Epidermal melanocyte (primary cell): Measurements from ENCODE around the gene NUDCD3.

ENCODE experiments used
- DNase-seq: peaks from one replicate; pipeline ENCODE4 v3.0.0; 2011; ENCODE audit warnings: low spot score; ENCODE audit not compliant: insufficient read length

The NUDCD3 gene

DNA sequence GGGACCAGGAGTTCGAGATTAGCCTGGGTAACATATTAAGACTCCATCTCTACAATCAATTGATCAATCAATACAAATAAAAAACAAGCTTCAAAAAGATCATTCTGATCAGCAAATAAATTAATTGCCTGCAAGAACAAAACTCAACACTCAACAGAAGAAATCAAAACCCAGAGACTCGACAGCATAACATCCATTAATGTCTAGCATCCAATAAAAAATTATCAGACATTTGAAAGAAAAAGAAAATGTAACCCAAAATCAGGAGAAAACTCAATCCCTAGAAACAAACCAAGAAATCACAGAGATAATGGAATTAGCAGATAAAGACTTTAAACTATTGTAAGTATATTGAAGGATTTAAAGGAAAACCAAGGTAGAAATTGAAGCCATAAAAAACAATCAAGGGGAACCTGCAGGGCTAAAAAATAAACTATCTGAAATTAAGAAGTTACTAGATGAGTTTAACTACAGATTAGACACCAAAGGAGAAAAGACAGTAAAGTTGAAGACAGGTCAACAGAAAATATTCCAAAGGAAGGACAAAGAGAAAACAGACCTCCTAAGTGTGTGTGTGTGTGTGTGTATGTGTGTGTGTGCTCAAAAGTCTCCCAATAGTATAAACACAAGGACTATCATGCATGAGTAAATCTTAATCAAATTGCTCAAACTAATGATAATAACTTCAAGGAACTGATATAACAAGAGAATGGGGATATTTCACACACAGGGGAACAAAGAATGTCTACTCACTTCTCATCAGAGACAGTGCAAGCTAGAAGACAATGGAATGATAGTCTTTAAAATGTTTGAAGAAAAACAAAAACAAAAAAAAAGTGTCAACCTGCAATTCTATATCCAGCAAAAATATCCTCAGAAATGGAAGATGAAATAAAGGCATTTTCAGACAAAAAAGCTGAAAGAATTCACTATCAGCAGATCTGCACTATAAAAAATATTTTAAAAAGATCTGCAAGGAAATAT, 7.7 kb downstream of the NUDCD3 start:
- DNase-seq = no peak

DNA sequence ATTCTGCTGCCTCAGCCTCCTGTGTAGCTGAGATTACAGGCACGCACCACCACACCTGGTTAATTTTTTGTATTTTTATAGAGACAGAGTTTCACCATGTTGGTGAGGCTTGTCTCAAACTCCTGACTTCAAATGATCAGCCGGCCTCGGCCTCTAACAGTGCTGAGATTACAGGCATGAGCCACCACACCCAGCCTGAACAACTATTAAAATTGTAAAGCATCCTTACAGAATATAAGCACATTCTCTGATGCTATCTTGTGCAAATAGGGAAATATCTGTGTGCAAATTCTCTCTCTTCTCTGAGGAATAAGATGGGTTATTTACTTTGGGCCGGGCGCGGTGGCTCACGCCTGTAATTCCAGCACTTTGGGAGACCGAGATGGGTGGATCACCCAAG, 12.5 kb downstream of the NUDCD3 start:
- no peak for DNase-seq

DNA sequence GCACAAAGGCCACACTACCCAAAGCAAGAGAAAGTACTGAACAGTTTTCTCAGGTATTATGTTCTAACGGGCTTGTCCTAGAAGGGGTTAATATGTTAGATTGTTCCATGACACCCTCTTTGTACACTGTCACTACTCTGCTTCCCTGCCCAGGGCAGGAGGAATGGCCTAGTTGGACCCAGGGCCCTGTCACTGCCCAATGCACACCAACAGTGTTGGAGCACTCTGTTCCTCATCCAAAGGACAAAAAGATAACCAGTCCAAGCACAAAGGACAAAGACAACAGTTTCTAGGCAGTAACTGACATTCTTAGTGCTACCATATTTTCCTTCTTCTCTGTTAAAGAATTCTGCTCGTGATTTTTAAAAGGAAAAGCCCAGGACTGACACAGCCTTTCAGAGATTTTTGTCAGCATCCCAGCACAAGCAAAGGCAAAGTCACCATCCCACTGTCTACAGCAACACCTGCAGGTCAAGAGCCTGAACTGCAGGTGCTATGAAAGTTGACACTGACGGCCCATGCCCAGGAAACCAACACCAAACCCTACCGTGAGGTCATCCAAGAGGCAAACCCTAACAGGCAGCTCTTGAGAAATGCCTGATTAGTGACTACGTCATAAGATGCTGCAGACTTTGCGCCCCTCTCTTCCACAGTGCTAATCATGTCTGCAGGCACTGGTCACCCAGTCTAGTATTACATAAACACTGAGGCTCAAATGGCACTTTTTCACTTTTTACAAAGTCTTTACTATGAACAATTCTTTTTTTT, 13.2 kb downstream of the NUDCD3 start:
- peak; percentile 49 for DNase-seq

DNA sequence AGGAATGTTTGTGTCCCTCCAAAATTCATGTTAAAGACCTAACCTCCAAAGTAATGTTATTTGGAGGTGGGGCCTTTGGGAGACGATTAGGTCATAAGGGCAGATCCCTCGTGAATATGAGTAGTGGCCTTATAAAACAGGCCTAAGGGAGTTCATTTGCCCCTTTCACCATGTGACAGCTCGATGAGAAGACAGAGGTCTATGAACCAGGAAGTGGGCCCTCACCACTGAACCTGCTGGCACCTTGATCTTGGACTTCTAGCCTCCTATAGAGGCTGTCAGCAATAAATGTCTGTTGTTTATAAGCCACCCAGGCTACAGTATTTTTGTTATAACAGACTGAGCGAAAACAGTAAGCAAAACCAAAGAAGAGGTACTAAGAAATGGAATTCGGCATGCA, 14.1 kb downstream of the NUDCD3 start:
- DNase-seq = no peak

DNA sequence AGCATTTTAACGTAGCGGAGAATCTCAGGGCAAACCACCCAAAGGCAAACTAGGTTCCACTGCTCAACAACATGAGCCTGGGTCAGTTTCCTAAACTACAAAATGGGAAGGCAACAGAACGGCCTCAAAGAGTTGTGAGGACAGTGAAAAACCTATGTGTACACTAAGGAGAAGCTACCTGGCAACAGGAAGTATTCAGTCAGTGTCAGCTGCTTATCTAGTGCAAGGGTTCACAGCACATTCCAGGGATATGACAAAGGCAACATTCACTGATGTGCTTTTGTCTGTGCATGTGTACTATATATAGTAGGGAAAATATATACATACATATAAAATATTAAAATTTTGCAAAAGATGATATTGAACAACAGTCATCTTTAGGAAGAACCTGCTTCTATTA, 17.2 kb downstream of the NUDCD3 start:
- DNase-seq = no peak

DNA sequence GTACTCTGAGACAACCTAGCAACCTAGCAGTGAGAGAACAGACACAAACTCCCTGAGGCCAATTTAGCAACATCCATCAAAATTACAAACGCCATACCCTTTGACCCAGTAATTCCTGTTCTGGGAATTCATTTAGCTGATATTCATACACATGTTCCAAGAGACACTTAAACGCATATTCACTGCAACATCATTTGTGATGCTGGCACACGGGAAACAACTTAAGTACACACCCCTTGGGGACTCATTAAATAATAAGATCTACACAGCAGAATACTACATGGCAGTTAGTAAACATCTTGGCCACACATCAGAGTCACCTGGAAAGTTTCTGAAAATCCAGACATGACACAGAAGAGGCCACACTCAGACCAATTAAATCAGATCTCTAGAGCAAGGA, 17.6 kb downstream of the NUDCD3 start:
- DNase-seq = no peak

DNA sequence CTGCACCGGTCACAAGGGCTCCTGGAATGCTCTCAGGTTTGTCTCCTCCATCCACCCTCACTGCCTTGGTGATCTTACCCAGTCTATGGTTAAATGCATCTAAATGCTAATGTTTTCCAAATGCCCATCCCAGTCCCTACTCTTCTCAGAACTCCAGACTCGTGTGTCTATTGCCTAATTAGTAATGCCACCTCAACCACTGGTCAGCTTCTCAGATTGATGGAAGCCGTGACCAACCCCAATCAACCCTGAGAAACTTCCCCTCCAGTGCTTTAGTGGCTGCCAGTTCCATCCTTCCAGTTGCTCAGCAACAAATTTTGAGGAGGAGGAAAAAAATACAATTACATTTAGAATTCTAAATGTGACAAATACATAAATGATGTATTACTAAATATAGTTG, 18.6 kb downstream of the NUDCD3 start:
- DNase-seq = no peak

DNA sequence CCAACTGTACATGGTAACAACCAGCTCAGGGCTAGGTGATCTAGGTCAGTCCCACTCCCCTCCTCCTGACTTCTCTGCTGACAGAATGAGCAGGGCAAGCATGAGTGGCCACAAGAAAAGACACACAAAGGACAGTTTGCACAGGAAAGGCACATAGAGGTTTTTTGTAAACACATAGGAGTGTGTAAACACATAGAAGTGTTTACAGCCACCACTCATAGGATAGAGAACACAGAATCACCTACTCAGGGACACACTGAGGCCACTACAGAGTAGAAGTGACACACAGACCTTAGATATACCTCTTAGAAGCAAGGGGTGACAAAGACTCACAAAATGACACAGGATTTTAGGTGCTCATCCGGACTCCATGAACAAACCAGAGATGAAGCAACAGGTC, 19.0 kb downstream of the NUDCD3 start:
- no peak for DNase-seq

DNA sequence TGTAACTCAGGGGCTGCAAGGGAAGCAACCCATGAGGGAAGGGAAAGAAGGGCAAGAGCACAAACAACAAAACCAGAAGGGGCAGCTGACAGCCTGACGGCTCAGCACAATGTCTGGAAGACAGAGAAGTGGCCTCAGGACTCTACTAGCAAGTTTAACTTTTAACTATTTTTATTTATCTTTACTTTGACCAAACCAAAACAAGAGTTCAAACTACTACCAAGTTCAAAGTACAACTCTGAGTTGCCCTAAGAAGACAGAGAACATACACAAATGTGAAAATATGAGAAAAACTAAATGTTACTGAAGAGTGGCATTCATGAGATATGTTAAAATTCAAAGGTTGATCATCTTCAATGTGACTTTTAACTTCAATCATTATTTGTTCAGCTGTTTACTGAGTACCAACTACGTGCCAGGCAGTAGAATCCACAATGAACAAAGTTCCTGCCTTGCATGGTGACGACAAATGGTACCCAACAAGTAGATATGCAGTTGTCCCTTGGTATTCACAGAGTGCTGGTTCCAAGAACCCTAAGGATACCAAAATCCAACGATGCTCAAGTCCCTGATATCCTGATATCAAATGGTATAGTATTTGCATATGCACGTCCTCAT, 19.7 kb downstream of the NUDCD3 start:
- DNase-seq = no peak

DNA sequence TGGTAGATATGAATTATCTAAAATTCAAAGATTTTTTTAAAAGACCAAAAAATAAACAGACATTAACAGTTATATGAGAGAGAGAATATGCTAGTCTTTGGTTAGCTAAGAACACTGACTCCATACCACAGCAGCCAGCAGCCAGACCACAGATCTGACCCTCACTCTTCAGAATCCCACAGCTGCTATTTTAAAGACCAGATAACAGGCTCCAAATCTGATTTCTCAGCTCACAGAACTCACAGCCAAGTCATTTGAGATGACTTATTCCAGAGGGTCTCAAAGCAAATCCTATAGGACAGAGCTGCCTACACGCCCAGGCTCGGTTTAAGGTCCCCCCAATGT, 20.4 kb downstream of the NUDCD3 start:
- no peak for DNase-seq

DNA sequence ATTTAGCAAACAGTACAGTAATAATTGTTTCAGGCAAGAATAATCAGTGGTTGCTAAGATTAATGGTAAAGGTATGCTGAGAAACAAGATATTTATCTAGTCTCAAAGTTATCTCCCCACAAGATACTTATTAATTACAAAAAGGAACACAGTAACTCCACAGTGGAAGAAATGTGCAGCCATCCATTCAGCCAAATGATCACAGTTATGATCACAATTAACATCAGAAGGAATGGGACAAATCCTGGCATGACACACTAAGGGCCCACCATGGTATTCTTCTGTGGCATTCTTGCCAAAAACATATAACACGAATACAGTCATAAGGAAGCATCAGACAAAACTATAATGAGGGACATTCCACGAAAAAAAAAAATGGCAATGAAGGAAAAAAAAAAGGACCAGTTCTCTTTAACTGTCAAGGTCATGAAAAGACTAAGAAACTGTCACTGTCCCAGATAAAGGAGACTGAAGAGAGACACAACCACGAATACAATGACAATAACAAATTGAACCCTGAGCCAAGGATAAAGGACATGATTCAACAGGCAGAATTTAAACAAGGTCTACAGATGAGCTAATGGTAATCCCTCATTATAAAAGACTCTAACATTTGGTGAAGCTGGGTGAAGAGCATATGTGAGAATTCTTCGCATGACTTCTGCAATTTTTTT, 20.9 kb downstream of the NUDCD3 start:
- no peak for DNase-seq

DNA sequence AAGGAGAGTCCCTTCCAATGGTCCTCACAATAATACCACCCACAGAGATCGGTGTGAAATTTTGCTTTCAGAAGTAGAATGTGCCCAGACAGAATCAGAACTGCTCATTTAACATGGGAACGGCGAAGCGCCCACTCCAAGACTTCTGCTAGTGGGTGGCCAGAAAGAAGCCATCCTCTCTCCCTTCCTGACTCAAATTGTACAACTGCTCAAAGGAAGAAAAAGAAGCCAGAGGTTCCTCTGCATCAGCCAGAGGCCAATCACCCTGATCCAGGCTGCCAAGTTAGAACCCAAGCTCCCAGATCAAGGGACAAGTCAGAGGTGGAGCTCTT, 23.3 kb downstream of the NUDCD3 start:
- no peak for DNase-seq

DNA sequence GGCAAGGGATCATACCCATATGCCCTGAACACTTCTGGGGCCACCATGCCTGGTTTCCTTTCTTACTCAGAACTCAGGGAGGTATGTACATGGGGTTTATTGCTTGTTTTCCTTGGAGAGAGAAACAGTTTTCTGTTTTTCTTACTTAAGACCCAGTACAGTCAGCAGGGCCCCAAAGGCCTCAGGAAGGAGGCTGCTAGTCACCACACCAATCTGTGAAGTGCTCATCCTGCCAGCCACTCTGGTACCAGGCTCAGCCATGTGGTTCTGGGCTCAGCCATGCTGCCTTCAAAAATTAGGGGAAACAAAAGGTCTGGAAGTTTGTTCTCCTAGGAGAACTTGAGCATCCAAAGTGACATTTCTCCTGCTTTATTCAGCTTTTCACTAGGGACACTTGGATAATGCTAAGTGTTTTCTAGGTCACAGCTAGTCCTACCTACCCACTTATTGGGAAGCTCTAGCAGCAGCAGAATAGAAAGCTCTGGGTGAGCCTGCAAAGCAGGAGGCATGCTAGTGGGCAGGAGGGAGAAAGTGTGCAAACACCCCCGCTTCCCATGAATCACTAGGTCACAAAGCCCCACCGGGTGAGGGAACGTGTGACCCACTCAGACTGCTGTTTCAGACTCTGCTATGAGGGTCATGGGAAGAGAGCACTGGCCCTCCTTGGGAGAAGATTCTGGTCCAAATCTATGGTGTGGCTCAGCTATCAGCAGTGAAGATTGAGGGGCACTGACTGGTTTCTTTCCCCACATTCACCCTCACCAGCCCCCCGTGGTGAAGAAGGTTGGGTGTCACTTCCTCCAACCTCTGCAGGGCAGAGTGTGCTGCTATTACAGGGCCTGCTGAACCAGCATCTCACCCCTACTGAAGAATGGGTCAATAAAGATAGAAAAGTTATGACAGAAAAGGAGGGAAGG, 23.9 kb downstream of the NUDCD3 start:
- DNase-seq = no peak

DNA sequence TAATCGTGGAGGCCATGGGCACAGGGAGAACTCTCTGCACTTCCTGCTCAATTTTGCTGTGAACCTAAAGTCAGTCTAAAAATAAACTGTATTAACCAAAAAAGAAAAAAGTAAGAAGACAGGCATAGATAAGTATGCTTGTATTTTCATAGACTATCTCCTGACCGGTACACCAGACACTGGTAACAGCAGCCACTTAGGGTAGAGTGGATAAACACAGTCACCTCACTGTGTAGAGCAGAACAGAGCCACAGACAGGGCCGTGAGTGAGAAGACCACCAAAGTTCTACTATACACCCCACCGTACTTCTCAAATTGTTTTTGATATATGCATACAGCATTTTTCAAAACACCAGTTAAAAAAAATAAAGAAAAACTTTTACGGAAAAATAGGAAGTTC, 25.0 kb downstream of the NUDCD3 start:
- DNase-seq = no peak

DNA sequence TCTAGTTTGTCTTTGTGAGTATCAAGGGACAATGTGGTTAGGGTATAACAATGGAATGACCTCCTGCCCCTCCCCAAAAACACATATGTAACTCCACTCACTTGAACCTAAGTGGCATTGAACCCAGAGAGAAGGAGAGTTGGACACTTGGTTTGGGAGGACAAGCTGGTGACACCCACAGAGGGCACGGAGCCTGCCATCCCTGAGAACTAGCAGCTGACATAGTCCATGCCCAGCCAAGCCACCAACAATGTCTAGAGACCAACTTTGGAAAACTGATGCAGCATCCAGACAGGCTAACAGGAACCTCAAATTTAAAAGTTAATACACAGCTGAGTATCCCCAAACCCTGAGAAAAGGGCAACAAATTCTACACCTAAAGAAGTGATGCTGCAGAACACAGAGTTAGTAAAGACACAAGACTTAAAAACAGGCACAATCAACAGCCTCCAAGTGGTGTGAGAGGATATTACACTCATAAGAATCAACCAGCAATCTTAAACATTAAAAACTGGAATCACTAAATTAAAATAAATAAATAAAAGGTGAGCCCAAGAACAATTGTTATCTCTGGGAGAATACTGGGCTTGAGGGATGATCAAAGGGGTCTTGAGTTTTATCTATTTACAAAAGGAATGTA, 27.2 kb downstream of the NUDCD3 start:
- no peak for DNase-seq

DNA sequence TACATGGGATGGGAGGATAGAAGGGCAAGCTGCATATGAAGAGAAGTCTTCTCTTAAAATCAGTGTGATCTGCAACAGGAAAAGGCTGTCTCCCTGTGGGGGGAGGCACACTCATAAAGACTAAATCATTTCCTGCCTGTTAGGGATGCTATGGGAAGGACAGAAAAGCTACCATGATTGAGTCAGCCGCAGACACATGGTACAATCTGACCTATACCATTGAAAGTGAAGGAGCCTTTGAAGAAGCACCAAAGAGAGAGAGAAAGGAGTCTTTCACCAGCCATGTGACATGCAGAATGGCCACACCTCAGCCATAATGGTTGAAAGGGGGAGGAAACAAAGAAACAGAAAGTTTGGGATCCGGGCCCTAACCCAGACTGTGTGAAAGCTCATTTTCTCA, 29.1 kb downstream of the NUDCD3 start:
- DNase-seq = no peak

DNA sequence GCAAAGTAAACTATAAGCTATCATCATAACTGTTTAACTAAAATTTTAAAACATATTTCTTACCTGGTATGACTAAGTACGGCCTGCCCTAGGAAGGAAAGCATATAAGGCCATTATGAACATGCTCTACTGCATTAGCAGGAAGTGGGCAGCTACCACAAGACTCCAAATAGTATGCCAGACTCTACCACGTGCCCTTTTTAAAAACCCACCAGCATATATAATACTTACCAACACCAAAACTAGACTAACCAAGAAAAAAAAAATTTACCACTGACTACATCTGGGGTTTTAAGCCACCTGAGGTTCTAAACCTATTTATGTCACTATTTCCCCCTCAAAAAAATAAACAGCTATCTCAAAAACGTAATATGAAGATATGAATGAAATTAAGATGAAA, 30.1 kb downstream of the NUDCD3 start:
- DNase-seq = no peak

DNA sequence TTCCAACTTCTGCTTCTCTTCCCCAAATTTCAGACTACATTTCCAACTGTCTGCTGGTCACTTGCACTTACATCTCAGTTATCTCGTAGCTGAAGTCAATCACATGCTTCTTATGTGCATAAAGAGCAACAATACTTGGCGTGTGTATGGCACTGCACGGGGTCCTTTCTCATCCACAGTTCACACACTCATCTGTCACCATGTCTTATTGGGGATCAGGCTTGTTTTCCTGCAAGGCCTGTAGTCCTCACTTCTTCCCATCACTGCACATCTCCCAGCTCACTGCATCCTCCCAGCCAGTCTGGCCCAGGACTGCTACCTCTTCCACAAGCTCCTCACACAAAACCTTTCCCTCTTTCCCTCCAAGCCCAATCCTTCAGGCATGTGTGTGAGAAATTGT, 35.3 kb downstream of the NUDCD3 start:
- DNase-seq = no peak

DNA sequence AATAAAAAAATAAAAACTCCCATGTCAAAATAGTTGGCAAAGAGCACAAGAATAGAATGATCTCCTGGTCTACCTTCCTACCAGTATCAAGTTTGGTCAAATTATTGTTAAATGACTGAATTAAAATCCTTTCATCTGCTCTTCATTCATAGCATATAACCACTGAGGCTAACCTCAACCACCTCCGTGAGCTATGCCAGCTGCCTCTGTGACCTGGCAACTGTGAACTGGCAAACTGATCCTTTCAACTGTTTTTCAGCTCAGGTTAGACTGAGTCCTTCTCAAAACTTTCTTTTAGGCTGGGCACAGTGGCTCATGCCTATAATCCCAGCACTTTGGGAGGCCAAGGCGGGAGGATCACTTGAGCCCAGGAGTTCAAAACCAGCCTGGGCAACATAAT, 36.1 kb downstream of the NUDCD3 start:
- no peak for DNase-seq

DNA sequence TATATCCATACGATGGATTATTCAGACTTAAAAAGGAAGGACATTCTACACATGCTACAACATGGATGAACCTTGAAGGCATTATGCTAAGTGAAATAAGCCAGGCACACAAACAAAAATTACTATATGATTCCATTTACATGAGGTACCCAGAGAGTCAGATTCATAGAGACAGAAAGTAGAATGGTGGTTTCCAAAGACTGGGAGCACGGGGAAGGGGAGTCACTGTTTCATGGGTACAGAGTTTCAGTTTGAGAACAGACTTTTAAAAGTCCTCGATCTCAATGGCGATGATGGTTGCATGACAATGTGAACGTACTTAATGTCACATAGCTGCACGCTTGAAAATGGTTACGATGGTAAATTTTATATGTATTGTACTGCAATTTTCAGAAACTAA, 39.3 kb downstream of the NUDCD3 start:
- DNase-seq = no peak
